SIG-M5 (cell line): ENCODE data around the gene PIK3R5.
A peak's percentile ranks its signal among the peaks of the same experiment; 100 is the strongest.
"Not testable (repeated sequence)": the region's sequence is repeated elsewhere in the genome, so short reads cannot be mapped to it uniquely, and the experiment has no call there.

ENCODE experiments used
- DNase-seq: peaks from one replicate; lab custom pipeline; 2025; lab: John Stamatoyannopoulos, UW

The PIK3R5 gene

GRCh38 chr17:8965394-8966168 is at the start of gene PIK3R5:
PIK3R5 (minus strand) TSS chr17:8965707; CDS start chr17:8911494, 54,213 bp downstream.
- peak; percentile 66 for DNase-seq

DNA sequence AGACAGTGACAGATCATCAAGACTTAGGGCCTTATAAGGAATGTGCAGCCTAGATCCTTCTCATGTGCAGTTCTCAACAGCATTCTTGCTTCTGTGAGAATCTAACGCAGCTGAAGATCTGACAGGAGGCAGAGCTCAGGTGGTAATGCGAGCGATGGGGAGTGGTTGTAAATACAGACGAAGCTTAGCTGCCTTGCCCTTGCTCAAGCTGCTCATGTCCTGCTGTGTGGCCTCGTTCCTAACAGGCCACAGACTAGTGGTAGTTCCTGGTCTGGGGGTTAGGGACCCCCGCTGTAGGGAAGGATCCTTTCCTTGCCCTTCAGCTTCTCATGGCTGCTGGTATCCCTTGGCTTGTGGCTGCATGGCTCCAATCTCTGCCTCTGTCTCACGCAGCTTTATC is 45.5 kb upstream of the PIK3R5 start:
- no peak for DNase-seq

DNA sequence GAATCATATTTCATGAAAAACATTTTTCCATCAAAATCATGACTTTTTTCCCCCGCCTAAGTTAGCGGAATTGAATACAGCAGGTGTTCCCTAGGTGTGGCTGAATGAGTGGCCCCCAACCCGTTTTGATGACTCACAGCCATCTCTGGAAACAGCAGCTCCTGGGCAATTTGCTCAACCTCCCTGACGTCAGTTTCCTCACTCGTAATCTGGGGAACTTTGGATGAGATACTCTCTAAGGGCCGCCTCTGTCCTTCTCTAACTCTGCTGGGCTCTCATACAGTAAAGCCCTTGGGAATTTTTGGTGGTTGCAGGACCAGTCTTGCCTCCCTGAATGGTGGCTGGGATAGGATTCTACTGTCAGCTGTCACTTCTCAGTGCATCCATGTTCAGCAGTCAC is 44.2 kb upstream of the PIK3R5 start:
- DNase-seq: no peak

GRCh38 chr17:9009096-9009495 is 43.6 kb upstream of the PIK3R5 start:
- DNase-seq: no peak

- DNase-seq: no peak
Observed at GRCh38 chr17:9007052-9007714, 41.7 kb upstream of the PIK3R5 start.

GRCh38 chr17:9006175-9006767 is 40.8 kb upstream of the PIK3R5 start:
- DNase-seq: no peak

GRCh38 chr17:9004961-9005285 is 39.4 kb upstream of the PIK3R5 start:
- no peak for DNase-seq

GRCh38 chr17:9004132-9004960 is 38.8 kb upstream of the PIK3R5 start:
- no peak for DNase-seq

GRCh38 chr17:9003355-9004131 is 38.0 kb upstream of the PIK3R5 start:
- DNase-seq: no peak

GRCh38 chr17:9002606-9003354 is 37.3 kb upstream of the PIK3R5 start:
- DNase-seq: no peak

DNA sequence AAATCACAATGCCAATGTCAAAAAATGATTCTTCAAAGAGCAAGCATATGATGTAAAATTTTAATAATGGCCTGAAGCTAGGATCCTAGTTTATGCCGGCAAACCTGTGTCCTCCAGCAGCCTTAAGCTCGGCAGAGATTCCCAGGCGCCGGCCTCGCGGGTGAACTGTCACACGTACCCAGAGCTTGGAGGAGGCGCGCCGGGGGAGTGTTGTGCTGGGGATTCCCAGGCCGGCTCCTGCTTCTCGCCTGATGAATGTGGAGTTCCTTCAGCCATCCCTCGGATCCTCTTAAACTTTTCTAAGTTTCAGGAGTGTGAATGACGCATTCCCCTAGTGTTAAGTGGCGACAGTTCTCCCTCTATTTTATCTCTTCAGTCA is 36.7 kb upstream of the PIK3R5 start:
- no peak for DNase-seq

GRCh38 chr17:9001559-9001958 is 36.1 kb upstream of the PIK3R5 start:
- no peak for DNase-seq

DNA sequence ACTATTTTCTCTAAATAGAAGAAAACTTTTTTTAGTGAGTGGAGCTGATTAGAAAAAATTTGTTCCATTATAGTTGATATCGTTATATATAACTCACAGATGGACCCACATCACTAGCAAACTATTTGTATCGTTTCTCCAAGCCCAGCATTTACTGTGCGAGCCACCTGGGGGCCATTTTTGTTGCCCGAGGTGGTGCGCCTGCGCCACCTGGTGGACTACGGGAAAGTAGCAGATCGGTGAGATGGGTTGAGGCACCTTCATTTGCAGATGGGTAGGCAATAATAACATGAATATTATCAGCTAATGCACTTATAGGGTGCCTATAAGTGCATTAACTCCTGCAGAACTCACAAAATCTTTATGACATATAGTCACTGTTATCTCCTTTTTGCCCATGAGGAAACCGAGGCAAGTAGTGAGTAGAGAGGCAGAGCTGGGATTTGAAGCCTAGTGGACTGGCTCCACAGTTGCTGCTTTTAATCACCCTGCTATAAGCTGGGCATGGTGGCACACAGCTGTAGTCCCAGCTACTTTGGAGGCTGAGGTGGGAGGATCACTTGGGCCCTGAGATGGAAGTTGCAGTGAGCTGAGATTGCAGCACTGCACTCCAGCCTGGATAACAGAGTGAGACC is 32.6 kb upstream of the PIK3R5 start:
- DNase-seq: no peak

DNA sequence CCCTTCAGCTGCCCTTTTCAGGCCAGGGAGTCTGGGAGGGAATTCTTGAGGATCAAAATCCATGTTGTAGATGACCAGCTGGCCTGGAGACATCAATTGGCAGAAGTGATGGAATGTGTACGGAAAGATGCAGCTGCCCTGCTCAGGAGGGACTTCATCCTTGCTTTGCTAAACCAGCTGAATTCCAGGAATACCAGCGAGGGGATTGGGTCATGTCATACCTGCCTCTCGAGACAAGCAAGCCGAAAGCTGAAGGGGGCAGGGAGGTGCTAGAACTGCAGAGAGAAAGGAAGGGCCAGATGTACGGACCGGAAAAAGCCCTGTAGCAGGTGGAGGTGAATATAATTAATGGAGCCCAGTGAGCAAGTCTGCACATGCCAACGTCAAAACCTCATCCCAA is 30.2 kb upstream of the PIK3R5 start:
- DNase-seq: no peak

GRCh38 chr17:8994319-8994718 is 28.8 kb upstream of the PIK3R5 start:
- no peak for DNase-seq

DNA sequence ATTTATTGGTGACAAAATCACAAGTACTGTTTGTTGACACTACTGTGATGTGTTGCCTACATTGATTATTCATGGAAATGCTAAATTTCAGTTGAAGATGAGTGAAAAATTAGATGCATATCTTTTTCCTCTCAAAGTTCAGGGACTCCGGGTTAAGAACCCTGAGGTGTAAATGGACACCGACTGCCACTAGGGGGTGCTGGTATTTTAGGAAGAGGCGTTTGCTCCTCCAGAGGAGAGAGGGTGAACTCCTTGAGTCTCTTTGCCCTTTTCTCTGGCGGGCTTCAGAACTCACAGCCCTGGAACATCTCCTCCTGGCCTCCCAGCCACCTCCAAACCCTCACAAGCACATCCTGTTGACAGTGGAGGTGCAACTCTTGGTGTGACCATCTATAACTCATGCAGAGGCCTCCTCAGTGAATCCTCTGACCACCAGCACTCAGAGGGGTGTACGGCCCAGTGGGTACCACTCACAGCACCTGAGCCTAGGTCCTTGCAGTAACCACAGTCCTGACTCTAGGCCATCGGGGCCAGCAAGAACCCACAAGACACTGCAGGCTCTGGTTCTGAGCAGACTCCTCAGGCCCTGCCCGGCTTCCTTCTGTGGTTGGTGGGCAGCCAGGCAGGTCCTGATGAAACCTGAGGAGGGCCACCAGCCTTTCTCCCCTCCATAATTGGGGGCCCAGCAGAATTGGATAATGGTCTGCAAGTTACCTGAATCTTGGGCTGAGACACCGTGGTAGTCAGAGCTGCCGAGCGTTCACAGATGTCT is 26.2 kb upstream of the PIK3R5 start:
- no peak for DNase-seq

GRCh38 chr17:8988263-8988935 is 22.9 kb upstream of the PIK3R5 start:
- not testable (repeated sequence) for DNase-seq

- no peak for DNase-seq
Observed at GRCh38 chr17:8986295-8986694, 20.8 kb upstream of the PIK3R5 start.

GRCh38 chr17:8985054-8985701 is 19.7 kb upstream of the PIK3R5 start:
- DNase-seq: no peak
